HepG2 (cell line): ENCODE data around the gene BMPR1B. TPM values are rescaled to one million over a fixed set of nuclear protein-coding genes. Genes with fewer than 3 reads are reported as not detected.

Source experiments
- SCMH1 ChIP-seq: sonication (generic); formaldehyde crosslinking; IDR thresholded peaks from 2 replicates; pipeline ENCODE4 v1.9.0; 2021; ENCODE audit warnings: missing genetic modification reagents, mild to moderate bottlenecking, borderline replicate concordance
- SP4 ChIP-seq: sonication (generic); formaldehyde crosslinking; IDR thresholded peaks from 2 replicates; pipeline ENCODE4 v1.8.1; 2023; ENCODE audit warnings: mild to moderate bottlenecking, missing genetic modification reagents
- STAG1 ChIP-seq: sonication (generic); formaldehyde crosslinking; IDR thresholded peaks from 2 replicates; pipeline ENCODE4 v1.4.0; 2020; ENCODE audit warnings: missing genetic modification reagents
- ZNF33A ChIP-seq: sonication (generic); formaldehyde crosslinking; IDR thresholded peaks from 2 replicates; pipeline ENCODE4 v1.5.1; 2020; ENCODE audit warnings: missing genetic modification reagents, mild to moderate bottlenecking, moderate library complexity, borderline replicate concordance
- ZNF780A ChIP-seq: sonication (generic); formaldehyde crosslinking; IDR thresholded peaks from 2 replicates; pipeline ENCODE4 v1.8.0; 2022; ENCODE audit warnings: mild to moderate bottlenecking, missing genetic modification reagents, moderate library complexity
- polyA plus RNA-seq, 8 experiments: library from polyadenylated mRNA; depleted of rRNA in 3 of 8; stranded (reverse) in 7 of 8; unstranded in 1 of 8; fragments of >200 nt; fragmentation: Illumina TruSeq in 4 of 8; extraction: Trizol in 4 of 8; gene quantifications; 2 replicates each; pipeline versions ENCODE4 v1.2.1 to v1.2.3, GENCODE V29; 2011 to 2016; ENCODE audit warnings: low read depth in 4 of 8, missing spikeins in 1 of 8, mixed read lengths in 1 of 8; ENCODE audit not compliant: insufficient read depth in 1 of 8
- total RNA-seq, 5 experiments: library from RNA; depleted of rRNA; stranded (reverse); fragments of >200 nt; fragmentation: Illumina TruSeq; extraction: Trizol; gene quantifications; 2 replicates each; pipeline ENCODE4 v1.2.3, GENCODE V29; 2016; ENCODE audit warnings: low read depth in 1 of 5
- TF ChIP-seq, protein P1 (sequence below), 2 experiments: fragments of 450-650 bp in 1 of 2; sonication (generic) in 1 of 2; formaldehyde crosslinking in 1 of 2; IDR thresholded peaks; 2 replicates each; pipeline versions ENCODE4 v1.6.1 to v1.8.0; 2016 to 2022; ENCODE audit warnings: antibody characterized with exemption in 1 of 2, mild to moderate bottlenecking in 1 of 2, missing genetic modification reagents in 1 of 2

Gene BMPR1B
- total and polyA plus RNA-seq, 2 of the 13 experiments (the other 11 are each of a cell fraction or from before 2014, with no cell fraction given): 0.07 TPM; not detected in 1

- TF ChIP-seq, protein P1, sequence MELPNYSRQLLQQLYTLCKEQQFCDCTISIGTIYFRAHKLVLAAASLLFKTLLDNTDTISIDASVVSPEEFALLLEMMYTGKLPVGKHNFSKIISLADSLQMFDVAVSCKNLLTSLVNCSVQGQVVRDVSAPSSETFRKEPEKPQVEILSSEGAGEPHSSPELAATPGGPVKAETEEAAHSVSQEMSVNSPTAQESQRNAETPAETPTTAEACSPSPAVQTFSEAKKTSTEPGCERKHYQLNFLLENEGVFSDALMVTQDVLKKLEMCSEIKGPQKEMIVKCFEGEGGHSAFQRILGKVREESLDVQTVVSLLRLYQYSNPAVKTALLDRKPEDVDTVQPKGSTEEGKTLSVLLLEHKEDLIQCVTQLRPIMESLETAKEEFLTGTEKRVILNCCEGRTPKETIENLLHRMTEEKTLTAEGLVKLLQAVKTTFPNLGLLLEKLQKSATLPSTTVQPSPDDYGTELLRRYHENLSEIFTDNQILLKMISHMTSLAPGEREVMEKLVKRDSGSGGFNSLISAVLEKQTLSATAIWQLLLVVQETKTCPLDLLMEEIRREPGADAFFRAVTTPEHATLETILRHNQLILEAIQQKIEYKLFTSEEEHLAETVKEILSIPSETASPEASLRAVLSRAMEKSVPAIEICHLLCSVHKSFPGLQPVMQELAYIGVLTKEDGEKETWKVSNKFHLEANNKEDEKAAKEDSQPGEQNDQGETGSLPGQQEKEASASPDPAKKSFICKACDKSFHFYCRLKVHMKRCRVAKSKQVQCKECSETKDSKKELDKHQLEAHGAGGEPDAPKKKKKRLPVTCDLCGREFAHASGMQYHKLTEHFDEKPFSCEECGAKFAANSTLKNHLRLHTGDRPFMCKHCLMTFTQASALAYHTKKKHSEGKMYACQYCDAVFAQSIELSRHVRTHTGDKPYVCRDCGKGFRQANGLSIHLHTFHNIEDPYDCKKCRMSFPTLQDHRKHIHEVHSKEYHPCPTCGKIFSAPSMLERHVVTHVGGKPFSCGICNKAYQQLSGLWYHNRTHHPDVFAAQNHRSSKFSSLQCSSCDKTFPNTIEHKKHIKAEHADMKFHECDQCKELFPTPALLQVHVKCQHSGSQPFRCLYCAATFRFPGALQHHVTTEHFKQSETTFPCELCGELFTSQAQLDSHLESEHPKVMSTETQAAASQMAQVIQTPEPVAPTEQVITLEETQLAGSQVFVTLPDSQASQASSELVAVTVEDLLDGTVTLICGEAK (IDR thresholded peaks at IDR 0.05): no peak
- TF ChIP-seq, protein P1 (CRISPR knock-in tag; IDR thresholded peaks at IDR 0.05): no peak
- no peak for TF ChIP-seq SCMH1 (CRISPR knock-in tag)
- no peak for TF ChIP-seq STAG1 (CRISPR knock-in tag)
- no peak for TF ChIP-seq SP4
- no peak for TF ChIP-seq ZNF780A (CRISPR knock-in tag)
- TF ChIP-seq ZNF33A (CRISPR knock-in tag): no peak
Measured at GRCh38 chr4:94764069-94764468, 6.3 kb downstream of the BMPR1B start (continued).
